ENCODE measurements around the gene SYF2. TPM values are rescaled to one million over a fixed set of nuclear protein-coding genes. Genes with fewer than 3 reads are reported as not detected.
"Not testable (repeated sequence)": the region's sequence is repeated elsewhere in the genome, so short reads cannot be mapped to it uniquely, and the experiment has no call there.

Gene SYF2
- 10 to 100 TPM; 64.8 to 78.0 TPM for total RNA-seq

DNA sequence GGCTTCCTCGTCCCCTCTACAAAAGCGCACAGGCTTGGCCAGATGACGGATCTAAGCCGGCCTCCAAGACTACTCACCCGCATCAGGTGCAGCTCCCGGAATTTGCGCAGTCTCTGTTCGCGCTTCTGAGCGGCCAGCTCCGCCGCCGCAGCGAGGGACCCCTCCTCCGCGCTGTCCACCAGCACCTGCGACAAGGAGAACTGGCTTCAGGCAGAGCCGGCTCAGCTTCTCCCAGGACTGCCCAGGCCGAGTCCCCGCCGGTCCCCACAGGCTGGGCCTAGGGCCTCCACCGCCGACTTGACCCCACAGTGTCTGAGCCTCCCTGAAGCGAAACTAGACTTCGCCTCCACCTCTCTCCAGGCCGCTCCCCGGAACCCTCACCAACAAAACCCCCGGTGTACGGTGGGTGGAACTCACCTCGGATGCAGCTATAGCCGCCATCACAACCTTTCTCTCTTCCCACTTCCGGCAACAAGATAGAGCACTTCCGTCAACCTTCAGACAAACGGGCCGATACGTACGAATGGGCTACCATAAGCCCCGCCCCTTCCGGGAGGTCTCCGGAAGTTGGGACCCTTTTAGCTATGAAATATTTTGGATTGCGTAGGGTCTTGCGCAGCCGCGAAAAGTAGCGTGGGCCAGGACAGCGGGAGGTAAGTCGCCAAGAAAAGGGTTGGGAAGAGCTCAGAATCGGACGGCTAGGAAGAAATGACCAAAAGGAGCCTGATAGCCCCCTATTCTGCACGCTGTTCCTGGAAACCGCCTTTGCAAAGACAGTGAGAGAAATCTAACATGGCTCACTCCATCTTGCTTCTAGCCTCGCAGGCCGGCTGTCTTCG, at the start of gene SYF2:
TSS of gene SYF2 (minus strand) at position 476 of the 839 bp plus-strand sequence. CDS start at position 441, 35 bp downstream.
- Mint-ChIP-seq H3K4me3 (no peak within 1 kb of the TSS), H3K4me1 (ENCODE audit: low read depth) (peaks cover 41% of the 10 kb centered on the region), H3K27me3 (ENCODE audit: low read depth) (no peaks in the 10 kb centered on the region), H3K9me3 (no peaks in the 10 kb centered on the region), H3K36me3 (ENCODE audit: insufficient read depth in 2 of 2) (peaks cover 8 to 14% of the 10 kb centered on the region in 2 donors), H3K27ac (no peak within 1 kb of the TSS)
- peak; percentile 91 to 92 for ATAC-seq (replicated peaks in 1 of 2)
- peak; percentile 91 to 93 for DNase-seq

- not testable (repeated sequence) for H3K27me3 Mint-ChIP-seq (ENCODE audit: low read depth); H3K36me3 Mint-ChIP-seq (ENCODE audit: insufficient read depth in 2 of 2); H3K4me1 Mint-ChIP-seq (ENCODE audit: low read depth); H3K27ac Mint-ChIP-seq; H3K4me3 Mint-ChIP-seq; DNase-seq; H3K9me3 Mint-ChIP-seq; ATAC-seq (replicated peaks in 1 of 2)
Measured at GRCh38 chr1:25279693-25280111, 47.4 kb upstream of the SYF2 start.

- not testable (repeated sequence) for H3K4me1 Mint-ChIP-seq (ENCODE audit: low read depth); H3K9me3 Mint-ChIP-seq; H3K27ac Mint-ChIP-seq; ATAC-seq (replicated peaks in 1 of 2); H3K27me3 Mint-ChIP-seq (ENCODE audit: low read depth); DNase-seq; H3K36me3 Mint-ChIP-seq (ENCODE audit: insufficient read depth in 2 of 2); H3K4me3 Mint-ChIP-seq
Measured at GRCh38 chr1:25278790-25279189, 46.5 kb upstream of the SYF2 start.

GRCh38 chr1:25278358-25278757, 46.1 kb upstream of the SYF2 start:
- H3K27ac Mint-ChIP-seq; H3K4me3 Mint-ChIP-seq; DNase-seq; H3K27me3 Mint-ChIP-seq (ENCODE audit: low read depth); H3K4me1 Mint-ChIP-seq (ENCODE audit: low read depth); ATAC-seq (replicated peaks in 1 of 2); H3K9me3 Mint-ChIP-seq; H3K36me3 Mint-ChIP-seq (ENCODE audit: insufficient read depth in 2 of 2): not testable (repeated sequence)

DNA sequence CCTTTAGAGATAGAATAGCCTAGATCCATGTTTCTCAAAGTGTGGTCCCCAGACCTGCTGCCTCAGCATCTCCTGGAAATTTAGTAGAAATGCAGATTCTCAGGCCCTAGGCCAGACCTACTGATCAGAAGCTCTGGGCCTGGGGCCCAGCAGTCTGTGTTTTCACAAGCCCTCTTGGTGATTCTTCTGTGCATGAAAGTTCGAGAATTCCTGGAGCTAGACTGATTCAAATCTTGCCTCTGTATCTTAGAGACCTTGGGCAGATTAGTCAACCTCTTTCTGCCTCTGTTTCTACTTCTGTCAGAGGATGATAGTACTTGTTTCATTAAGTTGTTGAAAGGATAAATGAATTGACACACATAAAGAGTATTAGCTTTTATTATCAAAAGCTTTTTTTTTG, 45.0 kb upstream of the SYF2 start:
- H3K27ac Mint-ChIP-seq; H3K27me3 Mint-ChIP-seq (ENCODE audit: low read depth); DNase-seq; H3K4me3 Mint-ChIP-seq; H3K4me1 Mint-ChIP-seq (ENCODE audit: low read depth); H3K9me3 Mint-ChIP-seq; H3K36me3 Mint-ChIP-seq (ENCODE audit: insufficient read depth in 2 of 2): not testable (repeated sequence)
- ATAC-seq (replicated peaks in 1 of 2): peak in 1 of 2 donors; percentile 17

- H3K36me3 Mint-ChIP-seq (ENCODE audit: insufficient read depth in 2 of 2); ATAC-seq (replicated peaks in 1 of 2); H3K27me3 Mint-ChIP-seq (ENCODE audit: low read depth); H3K4me1 Mint-ChIP-seq (ENCODE audit: low read depth); H3K9me3 Mint-ChIP-seq; DNase-seq; H3K4me3 Mint-ChIP-seq; H3K27ac Mint-ChIP-seq: not testable (repeated sequence)
Measured at GRCh38 chr1:25275648-25276047, 43.3 kb upstream of the SYF2 start.

- not testable (repeated sequence) for H3K4me3 Mint-ChIP-seq; H3K27ac Mint-ChIP-seq; DNase-seq; H3K36me3 Mint-ChIP-seq (ENCODE audit: insufficient read depth in 2 of 2); H3K27me3 Mint-ChIP-seq (ENCODE audit: low read depth); ATAC-seq (replicated peaks in 1 of 2); H3K4me1 Mint-ChIP-seq (ENCODE audit: low read depth); H3K9me3 Mint-ChIP-seq
Measured at GRCh38 chr1:25272238-25272637, 39.9 kb upstream of the SYF2 start, which contains the start of gene RHD. TSS of gene RHD (plus strand) at chr1:25272509. CDS start at chr1:25272548, 39 bp downstream.

GRCh38 chr1:25268143-25268760, 36.0 kb upstream of the SYF2 start:
- H3K27me3 Mint-ChIP-seq (ENCODE audit: low read depth); ATAC-seq (replicated peaks in 1 of 2); H3K36me3 Mint-ChIP-seq (ENCODE audit: insufficient read depth in 2 of 2); H3K4me1 Mint-ChIP-seq (ENCODE audit: low read depth); H3K9me3 Mint-ChIP-seq: not testable (repeated sequence)
- peak overlapping the region; percentile 92 for H3K27ac Mint-ChIP-seq
- DNase-seq: peak in 1 of 2 donors; percentile 10
- peak overlapping the region; percentile 68 to 90 for H3K4me3 Mint-ChIP-seq

GRCh38 chr1:25267288-25268142, 35.2 kb upstream of the SYF2 start:
- H3K27ac Mint-ChIP-seq: peak overlapping the region; percentile 92
- peaks cover 15% of the 10 kb centered on the region for H3K4me1 Mint-ChIP-seq (ENCODE audit: low read depth)
- peak; percentile 91 to 96 for DNase-seq
- not testable (repeated sequence) for H3K9me3 Mint-ChIP-seq; H3K36me3 Mint-ChIP-seq (ENCODE audit: insufficient read depth in 2 of 2); H3K27me3 Mint-ChIP-seq (ENCODE audit: low read depth)
- peak overlapping the region; percentile 68 to 90 for H3K4me3 Mint-ChIP-seq
- peak; percentile 85 to 86 for ATAC-seq (replicated peaks in 1 of 2)

DNA sequence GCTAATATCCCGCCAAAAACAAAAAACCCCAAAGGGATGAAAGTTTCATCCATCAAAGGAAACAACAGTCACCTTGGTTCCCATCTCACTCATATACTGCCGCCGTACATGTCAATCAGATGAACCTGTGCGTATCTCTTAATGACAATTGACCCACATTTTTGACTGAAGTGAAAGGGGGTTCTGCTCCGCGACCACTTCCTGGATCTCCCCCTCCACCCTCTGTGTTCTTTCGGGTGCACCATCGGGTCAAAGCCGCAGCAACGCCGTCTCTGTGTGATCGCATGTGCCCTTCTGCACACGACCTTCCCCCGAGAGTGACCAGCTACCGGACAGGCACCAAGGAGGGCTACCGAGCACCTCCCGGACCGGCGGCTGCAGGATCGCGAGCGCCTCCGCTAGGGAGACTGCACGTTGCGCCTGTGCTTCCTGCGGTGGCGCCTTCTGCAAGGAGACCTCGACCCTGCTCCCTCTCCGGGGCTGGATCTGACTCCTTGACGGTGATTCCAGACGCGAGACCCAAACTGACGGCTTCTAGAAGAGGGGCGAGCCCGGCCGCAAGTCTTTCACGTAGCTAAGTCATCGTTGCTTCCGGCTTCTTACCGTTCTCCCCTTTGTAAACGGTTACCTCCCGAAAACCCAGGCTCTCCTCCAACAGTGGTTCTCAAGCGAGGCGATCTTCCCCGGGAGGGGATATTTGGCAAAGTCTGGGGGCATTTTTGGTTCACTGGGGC, 34.4 kb upstream of the SYF2 start:
- H3K27ac Mint-ChIP-seq: peak overlapping the region; percentile 28
- DNase-seq (peak in 1 of 2 donors; percentile 35), ATAC-seq (replicated peaks in 1 of 2) (peak; percentile 31 to 35)
- H3K27me3 Mint-ChIP-seq (ENCODE audit: low read depth); H3K36me3 Mint-ChIP-seq (ENCODE audit: insufficient read depth in 2 of 2); H3K9me3 Mint-ChIP-seq: not testable (repeated sequence)
- H3K4me3 Mint-ChIP-seq: peak overlapping the region; percentile 94 to 96
- H3K4me1 Mint-ChIP-seq (ENCODE audit: low read depth): peaks cover 15% of the 10 kb centered on the region

DNA sequence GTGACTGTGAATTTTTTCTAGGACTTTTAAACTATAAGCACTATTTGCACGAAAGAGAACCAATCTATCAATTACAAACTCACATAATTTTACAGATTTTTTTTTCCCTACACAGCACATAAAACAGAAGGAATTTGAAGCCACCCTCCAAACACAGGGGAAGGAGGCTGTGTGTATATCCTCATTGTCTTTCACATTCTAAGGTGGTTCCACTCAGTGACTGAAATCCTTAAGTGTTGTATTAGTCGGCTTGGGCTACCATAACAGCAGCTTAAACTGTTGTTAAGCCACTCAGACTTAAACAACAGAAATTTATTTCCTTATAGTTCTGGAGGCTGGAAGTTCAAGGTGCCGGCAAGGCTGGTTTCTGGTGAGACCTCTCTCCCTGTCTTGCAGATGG, 28.0 kb upstream of the SYF2 start:
- not testable (repeated sequence) for H3K27me3 Mint-ChIP-seq (ENCODE audit: low read depth); DNase-seq; H3K9me3 Mint-ChIP-seq; H3K36me3 Mint-ChIP-seq (ENCODE audit: insufficient read depth in 2 of 2)
- peak in 1 of 2 donors; percentile 41 for ATAC-seq (replicated peaks in 1 of 2)
- peak overlapping the region in 1 of 2 donors; percentile 52 for H3K4me3 Mint-ChIP-seq
- peak overlapping the region; percentile 57 for H3K27ac Mint-ChIP-seq
- peaks cover 30% of the 10 kb centered on the region for H3K4me1 Mint-ChIP-seq (ENCODE audit: low read depth)

DNA sequence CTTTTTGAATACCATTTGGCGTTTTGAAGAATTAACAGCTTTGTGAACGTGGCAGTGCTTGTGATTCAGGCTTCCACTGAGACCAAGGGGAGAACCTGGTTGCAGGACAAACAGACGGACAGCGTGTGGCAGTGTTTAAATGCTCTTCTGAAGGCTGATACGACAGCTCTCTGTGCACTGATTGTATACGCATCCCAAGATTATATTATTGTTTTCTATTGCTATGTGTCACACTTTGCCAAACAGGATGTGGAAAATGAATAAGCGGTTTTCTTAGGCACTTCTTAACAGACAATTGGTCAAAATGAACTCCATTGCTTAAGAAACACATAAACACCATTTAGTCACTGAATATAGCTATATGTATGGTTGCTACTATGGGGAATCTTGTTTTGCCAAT, 27.5 kb upstream of the SYF2 start:
- Mint-ChIP-seq H3K4me1 (ENCODE audit: low read depth) (peaks cover 30% of the 10 kb centered on the region), H3K27ac (peak overlapping the region; percentile 57)
- peak; percentile 80 to 87 for ATAC-seq (replicated peaks in 1 of 2)
- not testable (repeated sequence) for H3K36me3 Mint-ChIP-seq (ENCODE audit: insufficient read depth in 2 of 2); H3K4me3 Mint-ChIP-seq; H3K9me3 Mint-ChIP-seq; H3K27me3 Mint-ChIP-seq (ENCODE audit: low read depth); DNase-seq

Measured in activated T-cell treated with anti-CD3 and anti-CD28 coated beads, Interleukin-2, amount 50 U/mL, for 72 hours (primary cell).